NB4 (cell line): ENCODE measurements around the gene NDUFS1.

Experiments used
- CTCF ChIP-seq: IDR thresholded peaks from one replicate; pipeline ENCODE4 v1.5.1; 2012; ENCODE audit warnings: low read depth, low read length
- MYC ChIP-seq: IDR thresholded peaks from 2 replicates; pipeline ENCODE4 v1.6.1; 2011; ENCODE audit warnings: low read depth, low read length
- POLR2A ChIP-seq: IDR thresholded peaks from 2 replicates; pipeline ENCODE4 v1.6.1; 2011; ENCODE audit warnings: mild to moderate bottlenecking; ENCODE audit not compliant: insufficient read length; ENCODE audit errors: extremely low read depth
- TF ChIP-seq, protein P1 (sequence below): IDR thresholded peaks from 2 replicates; pipeline ENCODE4 v1.6.1; 2011; ENCODE audit warnings: low read depth, low read length

GRCh38 chr2:206163251-206163880 lies 4.1 kb upstream of the NDUFS1 start:
- TF ChIP-seq CTCF (no peak), POLR2A (no peak), MYC (no peak)
- TF ChIP-seq, protein P1, sequence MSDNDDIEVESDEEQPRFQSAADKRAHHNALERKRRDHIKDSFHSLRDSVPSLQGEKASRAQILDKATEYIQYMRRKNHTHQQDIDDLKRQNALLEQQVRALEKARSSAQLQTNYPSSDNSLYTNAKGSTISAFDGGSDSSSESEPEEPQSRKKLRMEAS = no peak
